NCI-H146 treated with DMSO at 0.1 percent for 48 hours (cell line): ENCODE measurements around the gene TBL1XR1.
"Not testable (repeated sequence)": the region's sequence is repeated elsewhere in the genome, so short reads cannot be mapped to it uniquely, and the experiment has no call there.

ENCODE experiments used
- DNase-seq: peaks from one replicate; lab custom pipeline; 2025; ENCODE audit not compliant: unreplicated experiment; lab: John Stamatoyannopoulos, UW

The TBL1XR1 gene

GRCh38 chr3:177208781-177209180 lies 11.5 kb upstream of the TBL1XR1 start:
- DNase-seq, result no peak

DNA sequence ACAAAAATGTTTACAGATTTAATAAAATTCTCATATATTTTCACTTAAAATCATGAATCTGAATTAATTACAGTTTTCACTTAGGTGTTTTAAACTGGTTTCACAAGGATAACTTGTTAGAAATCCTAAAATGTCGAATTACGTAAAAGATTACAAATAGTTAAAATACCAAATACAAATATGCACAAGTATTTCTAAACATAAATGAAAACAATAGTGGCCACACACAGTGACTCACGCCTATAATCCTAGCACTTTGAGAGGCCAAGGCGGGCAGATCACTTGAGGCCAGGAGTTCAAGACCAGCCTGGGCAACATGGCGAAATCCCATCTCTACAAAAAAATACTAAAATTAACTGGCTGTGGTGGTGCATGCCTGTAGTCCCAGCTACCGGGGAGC lies 10.9 kb upstream of the TBL1XR1 start:
- no peak for DNase-seq

GRCh38 chr3:177206936-177207335 lies 9.7 kb upstream of the TBL1XR1 start:
- DNase-seq, result no peak

- no peak for DNase-seq
Observed at GRCh38 chr3:177203689-177204395, 6.6 kb upstream of the TBL1XR1 start.

DNA sequence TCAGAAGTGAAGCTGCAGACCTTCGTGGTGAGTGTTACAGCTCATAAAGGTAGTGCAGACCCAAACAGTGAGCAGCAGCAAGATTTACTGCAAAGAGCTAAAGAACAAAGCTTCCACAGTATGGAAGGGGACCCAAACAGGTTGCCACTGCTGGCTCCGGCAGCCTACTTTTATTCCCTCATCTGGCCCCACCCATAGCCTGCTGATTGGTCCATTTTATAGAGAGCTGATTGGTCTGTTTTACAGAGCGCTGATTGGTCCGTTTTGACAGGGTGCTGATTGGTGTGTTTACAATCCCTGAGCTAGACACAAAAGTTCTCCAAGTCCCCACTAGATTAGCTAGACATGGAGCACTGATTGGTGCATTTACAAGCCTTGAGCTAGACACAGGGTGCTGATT lies 5.7 kb upstream of the TBL1XR1 start:
- DNase-seq, result not testable (repeated sequence)

DNA sequence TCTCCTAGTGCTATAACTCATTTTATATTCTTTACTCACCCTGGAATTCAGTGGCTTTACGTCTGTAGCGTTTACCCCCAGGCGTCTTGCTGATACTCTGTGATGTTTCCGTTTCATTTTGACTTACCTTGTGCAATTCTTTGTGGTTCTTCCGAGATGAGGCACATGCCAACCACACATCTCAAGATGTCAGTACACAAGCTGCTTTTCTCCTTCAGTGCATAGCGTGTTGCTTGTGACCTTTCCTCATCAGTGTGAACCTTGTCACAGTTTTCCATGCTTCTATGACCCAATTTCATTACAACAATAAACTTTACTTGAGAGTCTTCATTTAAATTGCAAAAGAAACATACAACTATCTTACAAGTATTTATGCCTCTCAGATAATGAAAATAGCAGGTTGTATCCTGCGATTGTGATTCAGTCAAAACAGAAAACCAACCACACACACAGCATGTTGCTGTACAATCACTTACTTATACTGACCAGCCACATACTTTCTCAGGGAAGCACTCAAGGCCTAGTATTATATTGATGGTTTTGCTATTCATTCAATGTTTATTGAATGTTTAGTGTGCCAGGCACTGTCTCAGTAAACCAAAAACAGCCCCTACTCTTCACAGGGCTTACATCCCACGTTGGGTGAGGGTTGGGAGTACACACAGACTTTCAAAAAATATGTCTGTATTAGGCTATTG lies 4.6 kb upstream of the TBL1XR1 start:
- DNase-seq, result no peak

DNA sequence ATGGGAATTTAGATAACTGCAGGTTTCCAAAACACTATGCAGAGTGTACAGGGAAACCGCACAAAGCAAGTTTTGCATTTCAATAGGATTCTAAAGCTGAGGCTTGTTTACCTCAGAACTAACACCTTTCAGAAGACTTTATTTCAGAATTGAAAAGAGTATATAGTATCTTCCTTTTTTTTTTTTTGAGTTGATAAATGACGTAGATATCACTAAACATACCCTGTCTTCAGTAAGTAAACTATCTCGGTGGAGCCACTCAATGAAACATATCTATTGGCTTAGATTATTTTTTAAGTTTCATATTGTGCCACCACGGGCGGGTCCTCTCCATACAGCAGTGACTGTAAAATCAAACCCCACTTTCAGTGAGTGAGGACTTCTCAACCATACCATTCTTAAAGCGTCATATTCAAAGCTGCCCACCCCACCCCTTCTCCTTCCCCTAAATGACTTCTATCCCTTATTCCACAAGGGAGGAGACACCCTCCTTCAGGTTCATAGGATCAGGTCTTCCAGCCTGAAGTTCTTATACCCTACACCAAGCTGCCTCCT lies 2.0 kb upstream of the TBL1XR1 start:
- DNase-seq, result no peak

GRCh38 chr3:177197727-177198460 lies 612 bp upstream of the TBL1XR1 start:
- peak; percentile 75 for DNase-seq

DNA sequence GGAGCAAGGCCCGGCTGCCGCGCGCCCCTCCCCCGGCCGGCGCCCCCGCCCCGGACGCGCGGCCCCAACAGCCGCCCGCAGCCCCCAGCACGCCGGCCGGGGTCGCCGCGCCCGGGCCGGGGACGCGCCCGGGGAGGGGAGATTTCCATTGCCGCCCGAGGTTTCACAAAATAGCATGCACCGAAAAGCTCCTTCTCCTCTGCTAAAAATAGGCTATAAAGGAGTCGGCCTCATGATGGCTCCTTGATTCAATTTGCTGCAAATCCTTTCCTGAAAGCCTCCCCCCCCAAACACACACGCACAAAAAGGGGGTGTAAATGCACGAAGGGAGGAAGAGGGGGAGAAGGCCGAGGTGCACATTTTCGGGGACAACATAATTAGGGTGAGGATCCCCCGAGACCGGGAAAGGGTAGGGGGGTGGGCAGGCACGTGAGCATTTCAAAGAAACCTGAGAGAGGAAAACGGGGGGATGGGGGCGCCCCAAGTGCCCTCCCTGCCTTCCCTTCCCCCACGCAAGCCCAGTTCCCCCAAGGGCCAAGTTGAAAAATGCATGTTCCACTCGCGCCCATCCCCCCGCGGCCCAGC lies 734 bp downstream of the TBL1XR1 start:
- DNase-seq, result no peak

DNA sequence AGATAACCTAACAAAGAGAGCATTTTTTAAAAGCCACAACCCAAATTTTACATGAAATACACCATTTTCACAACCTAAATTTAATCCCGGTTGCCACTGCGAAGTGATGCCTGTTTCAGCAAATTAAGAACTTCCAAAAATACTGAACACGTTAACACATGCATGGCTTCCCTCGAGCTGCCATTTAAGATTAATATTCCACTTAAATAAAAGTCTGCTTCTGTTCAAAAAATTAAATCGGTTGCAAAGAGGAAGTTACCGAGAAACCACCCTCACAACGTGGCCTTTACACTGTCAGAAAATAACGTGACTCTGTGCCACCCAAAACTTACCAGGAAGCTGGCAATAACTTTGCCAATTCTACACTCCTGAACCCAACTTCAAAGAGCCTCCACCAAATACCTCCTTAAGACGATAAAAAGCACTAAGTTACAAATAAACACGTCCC lies 1.2 kb downstream of the TBL1XR1 start:
- no peak for DNase-seq

GRCh38 chr3:177195242-177195991 lies 1.9 kb downstream of the TBL1XR1 start:
- DNase-seq, result peak; percentile 56

- no peak for DNase-seq
Observed at GRCh38 chr3:177194299-177194698, 3.0 kb downstream of the TBL1XR1 start.

DNA sequence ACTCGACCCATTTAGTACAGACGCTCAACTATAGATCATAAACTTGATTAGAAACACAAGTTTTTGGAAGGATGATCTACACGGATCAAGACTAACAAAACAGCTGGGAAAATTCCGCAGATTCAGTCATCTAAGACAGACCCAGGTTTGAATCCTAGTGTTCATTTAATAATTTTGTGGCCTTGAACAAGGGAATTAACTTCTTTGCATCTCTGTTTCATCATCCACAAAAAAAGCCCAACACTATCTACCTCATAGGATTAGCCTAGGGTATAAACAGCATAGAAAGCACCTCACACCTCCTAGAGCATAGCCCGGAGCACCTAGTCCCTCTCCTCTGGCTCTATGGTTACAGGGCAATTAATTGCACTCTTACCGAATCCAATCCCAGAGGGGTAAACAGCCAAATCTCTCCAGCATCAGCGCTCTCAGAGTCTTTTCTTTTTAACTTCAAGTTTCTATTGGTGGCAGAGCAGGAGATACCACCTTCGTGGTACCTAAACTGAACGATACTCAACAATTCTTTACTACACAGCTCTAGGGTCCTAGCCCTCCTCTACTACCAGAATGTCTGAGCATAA lies 3.5 kb downstream of the TBL1XR1 start:
- no peak for DNase-seq

- not testable (repeated sequence) for DNase-seq
Observed at GRCh38 chr3:177193275-177193674, 4.0 kb downstream of the TBL1XR1 start.

GRCh38 chr3:177190756-177191681 lies 6.3 kb downstream of the TBL1XR1 start:
- DNase-seq, result no peak

DNA sequence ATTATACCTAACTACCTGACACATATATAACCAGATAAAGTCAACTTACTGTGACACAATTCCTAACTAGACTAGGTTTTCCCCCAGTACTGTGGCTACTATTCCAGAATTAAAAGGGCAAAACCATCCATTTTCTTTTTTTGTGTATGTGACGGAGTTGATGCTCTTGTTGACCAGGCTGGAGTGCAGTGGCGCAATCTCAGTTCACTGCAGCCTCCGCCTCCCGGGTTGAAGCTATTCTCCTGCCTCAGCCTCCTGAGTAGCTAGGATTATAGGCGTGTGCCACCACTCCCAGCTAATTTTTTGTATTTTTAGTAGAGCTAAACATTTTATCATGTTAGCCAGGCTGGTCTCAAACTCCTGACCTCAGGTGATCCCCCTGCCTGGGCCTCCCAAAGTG lies 7.1 kb downstream of the TBL1XR1 start:
- not testable (repeated sequence) for DNase-seq

DNA sequence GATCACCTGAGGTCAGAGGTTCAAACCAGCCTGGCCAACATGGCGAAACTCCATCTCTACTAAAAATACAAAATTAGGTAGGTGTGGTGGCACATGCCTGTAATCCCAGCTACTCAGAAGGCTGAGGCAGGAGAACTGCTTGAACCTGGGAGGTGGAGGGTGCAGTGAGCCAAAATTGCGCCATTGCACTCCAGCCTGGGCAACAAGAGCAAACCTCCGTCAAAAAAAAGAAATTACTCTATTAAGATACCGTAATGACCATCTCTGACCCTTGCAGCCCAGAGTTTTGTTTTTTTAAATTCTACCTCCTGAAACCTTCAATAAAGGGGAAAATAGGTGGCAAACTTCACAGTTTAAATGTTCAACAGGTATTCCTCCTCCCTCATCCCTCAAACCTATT lies 9.0 kb downstream of the TBL1XR1 start:
- DNase-seq, result not testable (repeated sequence)

GRCh38 chr3:177186306-177186705 lies 11.0 kb downstream of the TBL1XR1 start:
- DNase-seq, result no peak

DNA sequence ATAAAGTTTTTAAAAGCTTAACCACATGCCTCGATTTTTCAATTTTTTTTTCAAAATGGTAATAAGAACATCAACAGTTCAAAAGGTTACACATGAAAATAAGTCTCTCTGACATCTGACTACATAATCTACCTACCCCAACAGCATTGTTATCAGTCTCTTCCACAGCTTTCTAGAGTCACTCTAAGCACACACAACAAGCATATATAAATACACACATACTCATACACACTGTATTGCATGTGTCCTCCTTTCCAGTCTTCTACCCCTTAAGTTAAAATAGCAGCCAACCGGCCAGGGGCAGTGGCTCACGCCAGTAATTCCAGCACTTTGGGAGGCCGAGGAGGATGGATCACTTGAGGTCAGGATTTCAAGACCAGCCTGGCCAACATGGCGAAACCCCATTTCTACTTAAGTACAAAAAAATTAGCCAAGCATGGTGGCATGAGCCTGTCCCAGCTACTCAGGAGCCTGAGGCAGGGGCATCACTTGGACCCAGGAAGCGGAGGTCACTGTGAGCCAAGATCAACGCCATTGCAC lies 12.2 kb downstream of the TBL1XR1 start:
- DNase-seq, result no peak
